WTC11 (cell line): ENCODE results near the gene ANGPTL1.

Source experiments
- FOXK1 ChIP-seq: sonication (generic); formaldehyde crosslinking; IDR thresholded peaks from 2 replicates; pipeline ENCODE4 v1.8.0; 2022; ENCODE audit warnings: mild to moderate bottlenecking, moderate library complexity, missing genetic modification reagents
- IRF2 ChIP-seq: sonication (generic); formaldehyde crosslinking; IDR thresholded peaks from 2 replicates; pipeline ENCODE4 v1.8.0; 2022; ENCODE audit warnings: low read depth, missing genetic modification reagents, borderline replicate concordance
- MYBL2 ChIP-seq: sonication (generic); formaldehyde crosslinking; IDR thresholded peaks from 2 replicates; pipeline ENCODE4 v1.8.1; 2023; ENCODE audit warnings: mild to moderate bottlenecking, moderate library complexity, missing genetic modification reagents
- NFYB ChIP-seq: sonication (generic); formaldehyde crosslinking; conservative IDR thresholded peaks from 2 replicates; pipeline ENCODE4 v1.8.0; 2022; ENCODE audit warnings: low read depth, missing genetic modification reagents
- RELA ChIP-seq: sonication (generic); formaldehyde crosslinking; IDR thresholded peaks from 2 replicates; pipeline ENCODE4 v1.8.1; 2022; ENCODE audit warnings: missing genetic modification reagents, mild to moderate bottlenecking, borderline replicate concordance
- ZNF423 ChIP-seq: fragments of 250-450 bp; sonication (Bioruptor Pico); IDR thresholded peaks from 2 replicates; pipeline ENCODE4 v2.1.2; 2022; ENCODE audit warnings: mild to moderate bottlenecking, moderate library complexity
- TF ChIP-seq, protein P1 (sequence below): sonication (generic); formaldehyde crosslinking; IDR thresholded peaks from 2 replicates; pipeline ENCODE4 v1.8.1; 2023; ENCODE audit warnings: mild to moderate bottlenecking, missing genetic modification reagents, moderate library complexity
- TF ChIP-seq, protein P2 (sequence below): sonication (generic); formaldehyde crosslinking; IDR thresholded peaks from 2 replicates; pipeline ENCODE4 v1.8.1; 2022; ENCODE audit warnings: low read depth, mild to moderate bottlenecking, moderate library complexity, missing genetic modification reagents, borderline replicate concordance
- TF ChIP-seq, protein P3 (sequence below): sonication (generic); formaldehyde crosslinking; conservative IDR thresholded peaks from 2 replicates; pipeline ENCODE4 v1.8.1; 2022; ENCODE audit warnings: mild to moderate bottlenecking, missing genetic modification reagents
- TF ChIP-seq, protein P4 (sequence below): fragments of 200-600 bp; IDR thresholded peaks from 2 replicates; pipeline ENCODE4 v1.8.0; 2022; ENCODE audit warnings: antibody characterized with exemption
- TF ChIP-seq, protein P5 (sequence below): sonication (generic); formaldehyde crosslinking; IDR thresholded peaks from 2 replicates; pipeline ENCODE4 v1.8.0; 2022; ENCODE audit warnings: missing genetic modification reagents
- TF ChIP-seq, protein P6 (sequence below): sonication (generic); formaldehyde crosslinking; IDR thresholded peaks from 2 replicates; pipeline ENCODE4 v1.8.0; 2022; ENCODE audit warnings: mild to moderate bottlenecking, missing genetic modification reagents
- TF ChIP-seq, protein P7 (sequence below): sonication (generic); formaldehyde crosslinking; IDR thresholded peaks from 2 replicates; pipeline ENCODE4 v1.8.0; 2022; ENCODE audit warnings: mild to moderate bottlenecking, missing genetic modification reagents
- TF ChIP-seq, protein P8 (sequence below): sonication (generic); formaldehyde crosslinking; IDR thresholded peaks from 2 replicates; pipeline ENCODE4 v1.8.0; 2022; ENCODE audit warnings: mild to moderate bottlenecking, missing genetic modification reagents

DNA sequence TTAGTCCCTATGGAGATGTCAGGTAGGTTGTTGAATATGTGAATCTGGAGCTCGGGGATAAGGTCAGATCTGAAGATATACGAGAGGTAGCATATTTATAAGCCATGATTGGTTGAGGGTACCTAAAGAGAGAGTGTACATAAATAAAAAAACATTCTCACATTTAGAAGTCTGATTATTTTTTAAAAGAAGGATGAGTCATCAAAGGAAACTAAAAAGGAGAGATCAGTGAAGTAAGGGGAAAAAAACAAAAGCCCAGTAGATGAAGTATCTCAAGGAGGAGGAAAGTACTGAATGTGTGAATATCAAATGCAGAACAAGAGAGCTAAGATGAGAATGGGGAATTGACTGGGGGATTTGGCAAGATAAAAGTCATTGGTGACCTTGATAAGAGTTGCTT is 15.7 kb upstream of the ANGPTL1 start:
- TF ChIP-seq, protein P1, sequence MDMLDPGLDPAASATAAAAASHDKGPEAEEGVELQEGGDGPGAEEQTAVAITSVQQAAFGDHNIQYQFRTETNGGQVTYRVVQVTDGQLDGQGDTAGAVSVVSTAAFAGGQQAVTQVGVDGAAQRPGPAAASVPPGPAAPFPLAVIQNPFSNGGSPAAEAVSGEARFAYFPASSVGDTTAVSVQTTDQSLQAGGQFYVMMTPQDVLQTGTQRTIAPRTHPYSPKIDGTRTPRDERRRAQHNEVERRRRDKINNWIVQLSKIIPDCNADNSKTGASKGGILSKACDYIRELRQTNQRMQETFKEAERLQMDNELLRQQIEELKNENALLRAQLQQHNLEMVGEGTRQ (CRISPR knock-in tag): no peak
- TF ChIP-seq, protein P2, sequence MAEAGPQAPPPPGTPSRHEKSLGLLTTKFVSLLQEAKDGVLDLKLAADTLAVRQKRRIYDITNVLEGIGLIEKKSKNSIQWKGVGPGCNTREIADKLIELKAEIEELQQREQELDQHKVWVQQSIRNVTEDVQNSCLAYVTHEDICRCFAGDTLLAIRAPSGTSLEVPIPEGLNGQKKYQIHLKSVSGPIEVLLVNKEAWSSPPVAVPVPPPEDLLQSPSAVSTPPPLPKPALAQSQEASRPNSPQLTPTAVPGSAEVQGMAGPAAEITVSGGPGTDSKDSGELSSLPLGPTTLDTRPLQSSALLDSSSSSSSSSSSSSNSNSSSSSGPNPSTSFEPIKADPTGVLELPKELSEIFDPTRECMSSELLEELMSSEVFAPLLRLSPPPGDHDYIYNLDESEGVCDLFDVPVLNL (CRISPR knock-in tag): no peak
- TF ChIP-seq, protein P3, sequence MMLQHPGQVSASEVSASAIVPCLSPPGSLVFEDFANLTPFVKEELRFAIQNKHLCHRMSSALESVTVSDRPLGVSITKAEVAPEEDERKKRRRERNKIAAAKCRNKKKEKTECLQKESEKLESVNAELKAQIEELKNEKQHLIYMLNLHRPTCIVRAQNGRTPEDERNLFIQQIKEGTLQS (CRISPR knock-in tag): no peak
- no peak for TF ChIP-seq RELA (CRISPR knock-in tag)
- TF ChIP-seq, protein P4, sequence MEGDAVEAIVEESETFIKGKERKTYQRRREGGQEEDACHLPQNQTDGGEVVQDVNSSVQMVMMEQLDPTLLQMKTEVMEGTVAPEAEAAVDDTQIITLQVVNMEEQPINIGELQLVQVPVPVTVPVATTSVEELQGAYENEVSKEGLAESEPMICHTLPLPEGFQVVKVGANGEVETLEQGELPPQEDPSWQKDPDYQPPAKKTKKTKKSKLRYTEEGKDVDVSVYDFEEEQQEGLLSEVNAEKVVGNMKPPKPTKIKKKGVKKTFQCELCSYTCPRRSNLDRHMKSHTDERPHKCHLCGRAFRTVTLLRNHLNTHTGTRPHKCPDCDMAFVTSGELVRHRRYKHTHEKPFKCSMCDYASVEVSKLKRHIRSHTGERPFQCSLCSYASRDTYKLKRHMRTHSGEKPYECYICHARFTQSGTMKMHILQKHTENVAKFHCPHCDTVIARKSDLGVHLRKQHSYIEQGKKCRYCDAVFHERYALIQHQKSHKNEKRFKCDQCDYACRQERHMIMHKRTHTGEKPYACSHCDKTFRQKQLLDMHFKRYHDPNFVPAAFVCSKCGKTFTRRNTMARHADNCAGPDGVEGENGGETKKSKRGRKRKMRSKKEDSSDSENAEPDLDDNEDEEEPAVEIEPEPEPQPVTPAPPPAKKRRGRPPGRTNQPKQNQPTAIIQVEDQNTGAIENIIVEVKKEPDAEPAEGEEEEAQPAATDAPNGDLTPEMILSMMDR: no peak
- TF ChIP-seq, protein P5, sequence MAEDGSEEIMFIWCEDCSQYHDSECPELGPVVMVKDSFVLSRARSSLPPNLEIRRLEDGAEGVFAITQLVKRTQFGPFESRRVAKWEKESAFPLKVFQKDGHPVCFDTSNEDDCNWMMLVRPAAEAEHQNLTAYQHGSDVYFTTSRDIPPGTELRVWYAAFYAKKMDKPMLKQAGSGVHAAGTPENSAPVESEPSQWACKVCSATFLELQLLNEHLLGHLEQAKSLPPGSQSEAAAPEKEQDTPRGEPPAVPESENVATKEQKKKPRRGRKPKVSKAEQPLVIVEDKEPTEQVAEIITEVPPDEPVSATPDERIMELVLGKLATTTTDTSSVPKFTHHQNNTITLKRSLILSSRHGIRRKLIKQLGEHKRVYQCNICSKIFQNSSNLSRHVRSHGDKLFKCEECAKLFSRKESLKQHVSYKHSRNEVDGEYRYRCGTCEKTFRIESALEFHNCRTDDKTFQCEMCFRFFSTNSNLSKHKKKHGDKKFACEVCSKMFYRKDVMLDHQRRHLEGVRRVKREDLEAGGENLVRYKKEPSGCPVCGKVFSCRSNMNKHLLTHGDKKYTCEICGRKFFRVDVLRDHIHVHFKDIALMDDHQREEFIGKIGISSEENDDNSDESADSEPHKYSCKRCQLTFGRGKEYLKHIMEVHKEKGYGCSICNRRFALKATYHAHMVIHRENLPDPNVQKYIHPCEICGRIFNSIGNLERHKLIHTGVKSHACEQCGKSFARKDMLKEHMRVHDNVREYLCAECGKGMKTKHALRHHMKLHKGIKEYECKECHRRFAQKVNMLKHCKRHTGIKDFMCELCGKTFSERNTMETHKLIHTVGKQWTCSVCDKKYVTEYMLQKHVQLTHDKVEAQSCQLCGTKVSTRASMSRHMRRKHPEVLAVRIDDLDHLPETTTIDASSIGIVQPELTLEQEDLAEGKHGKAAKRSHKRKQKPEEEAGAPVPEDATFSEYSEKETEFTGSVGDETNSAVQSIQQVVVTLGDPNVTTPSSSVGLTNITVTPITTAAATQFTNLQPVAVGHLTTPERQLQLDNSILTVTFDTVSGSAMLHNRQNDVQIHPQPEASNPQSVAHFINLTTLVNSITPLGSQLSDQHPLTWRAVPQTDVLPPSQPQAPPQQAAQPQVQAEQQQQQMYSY (CRISPR knock-in tag): no peak
- TF ChIP-seq, protein P6, sequence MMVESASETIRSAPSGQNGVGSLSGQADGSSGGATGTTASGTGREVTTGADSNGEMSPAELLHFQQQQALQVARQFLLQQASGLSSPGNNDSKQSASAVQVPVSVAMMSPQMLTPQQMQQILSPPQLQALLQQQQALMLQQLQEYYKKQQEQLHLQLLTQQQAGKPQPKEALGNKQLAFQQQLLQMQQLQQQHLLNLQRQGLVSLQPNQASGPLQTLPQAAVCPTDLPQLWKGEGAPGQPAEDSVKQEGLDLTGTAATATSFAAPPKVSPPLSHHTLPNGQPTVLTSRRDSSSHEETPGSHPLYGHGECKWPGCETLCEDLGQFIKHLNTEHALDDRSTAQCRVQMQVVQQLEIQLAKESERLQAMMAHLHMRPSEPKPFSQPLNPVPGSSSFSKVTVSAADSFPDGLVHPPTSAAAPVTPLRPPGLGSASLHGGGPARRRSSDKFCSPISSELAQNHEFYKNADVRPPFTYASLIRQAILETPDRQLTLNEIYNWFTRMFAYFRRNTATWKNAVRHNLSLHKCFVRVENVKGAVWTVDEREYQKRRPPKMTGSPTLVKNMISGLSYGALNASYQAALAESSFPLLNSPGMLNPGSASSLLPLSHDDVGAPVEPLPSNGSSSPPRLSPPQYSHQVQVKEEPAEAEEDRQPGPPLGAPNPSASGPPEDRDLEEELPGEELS (CRISPR knock-in tag): no peak
- TF ChIP-seq, protein P7, sequence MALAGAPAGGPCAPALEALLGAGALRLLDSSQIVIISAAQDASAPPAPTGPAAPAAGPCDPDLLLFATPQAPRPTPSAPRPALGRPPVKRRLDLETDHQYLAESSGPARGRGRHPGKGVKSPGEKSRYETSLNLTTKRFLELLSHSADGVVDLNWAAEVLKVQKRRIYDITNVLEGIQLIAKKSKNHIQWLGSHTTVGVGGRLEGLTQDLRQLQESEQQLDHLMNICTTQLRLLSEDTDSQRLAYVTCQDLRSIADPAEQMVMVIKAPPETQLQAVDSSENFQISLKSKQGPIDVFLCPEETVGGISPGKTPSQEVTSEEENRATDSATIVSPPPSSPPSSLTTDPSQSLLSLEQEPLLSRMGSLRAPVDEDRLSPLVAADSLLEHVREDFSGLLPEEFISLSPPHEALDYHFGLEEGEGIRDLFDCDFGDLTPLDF (CRISPR knock-in tag): no peak
- TF ChIP-seq MYBL2: no peak
- TF ChIP-seq FOXK1 (CRISPR knock-in tag): no peak
- TF ChIP-seq ZNF423 (CRISPR knock-in tag): no peak
- TF ChIP-seq, protein P8, sequence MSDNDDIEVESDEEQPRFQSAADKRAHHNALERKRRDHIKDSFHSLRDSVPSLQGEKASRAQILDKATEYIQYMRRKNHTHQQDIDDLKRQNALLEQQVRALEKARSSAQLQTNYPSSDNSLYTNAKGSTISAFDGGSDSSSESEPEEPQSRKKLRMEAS (CRISPR knock-in tag): no peak
- TF ChIP-seq IRF2 (CRISPR knock-in tag): no peak
- no peak for TF ChIP-seq NFYB
